Measurements from ENCODE around the gene ALDOC. TPM values are rescaled to one million over a fixed set of nuclear protein-coding genes. Genes with fewer than 3 reads are reported as not detected.
"Not testable (repeated sequence)": the region's sequence is repeated elsewhere in the genome, so short reads cannot be mapped to it uniquely, and the experiment has no call there.

The ALDOC gene
- total RNA-seq, 1 donor from 2014 or later, result 353 TPM

- DNase-seq (no peak), ATAC-seq (ENCODE audit: poor library complexity) (no peak)
- intact Hi-C loops (cut with DNase I), result no loop called here
Observed at GRCh38 chr17:28597606-28598383, 21.1 kb upstream of the ALDOC start.

DNA sequence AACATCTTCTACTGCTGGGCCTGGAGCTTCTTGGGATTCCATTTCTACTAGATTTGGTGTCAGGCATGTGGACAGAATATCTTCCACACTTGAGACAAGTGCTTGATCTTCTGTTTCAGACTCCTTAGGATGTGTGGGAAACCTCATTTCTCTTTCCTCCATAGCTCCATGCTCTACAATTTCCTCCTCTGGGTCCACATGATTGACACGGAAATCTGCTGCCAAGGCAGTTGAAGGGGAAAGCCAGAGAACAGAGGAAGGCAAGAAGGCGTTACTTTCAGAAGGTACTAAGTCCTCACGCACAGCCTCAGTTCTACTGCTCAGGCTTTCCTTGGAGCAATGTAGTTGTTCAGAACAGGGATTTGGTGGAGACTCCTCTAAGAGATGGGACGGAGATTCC is 15.6 kb upstream of the ALDOC start:
- intact Hi-C loops (cut with DNase I), result loop anchor here (5.0 kb wide), 1 partner anchor 40 kb away; the partner anchor contains the start of gene UNC119
- no peak for ATAC-seq (ENCODE audit: poor library complexity)
- DNase-seq, result no peak

DNA sequence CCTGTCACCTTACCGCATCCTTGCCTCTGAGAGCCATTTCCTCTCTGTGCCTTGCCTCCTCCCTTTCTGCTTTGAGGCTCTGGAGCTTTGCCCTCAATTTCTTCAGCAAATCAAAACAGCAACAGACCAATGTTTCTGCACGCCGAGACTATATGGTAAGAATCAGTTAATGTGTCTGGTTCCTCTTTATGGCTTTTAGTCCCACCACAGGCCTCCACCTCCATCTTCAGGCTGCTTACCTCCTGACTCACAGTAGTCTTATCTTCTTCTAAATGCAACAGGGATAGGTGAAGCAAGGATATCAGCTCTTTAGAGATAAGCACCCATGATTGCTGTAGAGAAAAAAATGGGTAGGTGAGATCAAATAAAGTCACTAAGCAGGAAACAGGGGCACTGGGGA is 9.2 kb upstream of the ALDOC start:
- ATAC-seq (ENCODE audit: poor library complexity) (no peak), DNase-seq (no peak)
- intact Hi-C loops (cut with DNase I), result no loop called here

GRCh38 chr17:28584434-28584833 is 7.7 kb upstream of the ALDOC start:
- intact Hi-C loops (cut with DNase I), result no loop called here
- DNase-seq (no peak), ATAC-seq (ENCODE audit: poor library complexity) (no peak)

DNA sequence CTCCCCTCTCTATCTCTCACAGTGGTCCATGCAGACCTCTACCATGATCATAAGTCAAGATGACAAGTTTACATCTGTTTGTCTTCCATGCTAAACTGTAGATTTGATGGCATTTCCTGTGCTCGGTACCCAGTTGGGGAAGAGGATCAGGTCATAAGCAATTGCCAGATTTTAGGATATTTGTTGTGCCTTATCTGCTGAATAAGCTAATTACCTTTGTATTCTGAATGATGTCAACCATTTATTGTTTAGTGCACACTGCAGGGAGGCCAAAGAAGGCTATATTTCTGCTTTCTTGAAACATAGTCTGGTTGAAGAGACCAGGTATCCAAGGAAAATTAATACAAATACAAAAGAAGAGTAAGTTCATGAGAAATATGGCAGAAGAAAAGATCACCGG is 5.8 kb upstream of the ALDOC start:
- intact Hi-C loops (cut with DNase I), result no loop called here
- DNase-seq (no peak), ATAC-seq (ENCODE audit: poor library complexity) (no peak)

GRCh38 chr17:28580959-28581358 is 4.3 kb upstream of the ALDOC start:
- no peak for DNase-seq
- intact Hi-C loops (cut with DNase I), result no loop called here
- ATAC-seq (ENCODE audit: poor library complexity), result no peak

DNA sequence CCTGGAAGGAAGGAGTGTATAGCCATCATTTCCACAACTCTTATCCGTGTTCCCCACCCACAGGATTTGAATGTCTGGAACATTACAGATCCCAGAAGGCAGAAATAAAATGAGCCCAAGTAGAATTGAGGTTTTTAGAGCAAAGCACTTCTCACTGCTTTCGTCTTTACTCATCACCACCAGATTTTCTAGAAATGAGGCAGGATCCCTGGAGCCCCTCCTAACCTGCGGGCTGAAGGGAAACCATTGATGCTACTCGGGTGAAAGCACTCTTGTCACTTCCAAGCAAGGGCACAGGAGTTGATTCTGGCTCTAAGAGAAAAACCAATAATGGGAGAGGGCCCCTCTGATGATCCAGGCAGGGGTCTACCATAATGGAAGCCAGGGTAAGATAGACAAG is 2.8 kb upstream of the ALDOC start:
- no peak for DNase-seq
- intact Hi-C loops (cut with DNase I), result no loop called here
- no peak for ATAC-seq (ENCODE audit: poor library complexity)

DNA sequence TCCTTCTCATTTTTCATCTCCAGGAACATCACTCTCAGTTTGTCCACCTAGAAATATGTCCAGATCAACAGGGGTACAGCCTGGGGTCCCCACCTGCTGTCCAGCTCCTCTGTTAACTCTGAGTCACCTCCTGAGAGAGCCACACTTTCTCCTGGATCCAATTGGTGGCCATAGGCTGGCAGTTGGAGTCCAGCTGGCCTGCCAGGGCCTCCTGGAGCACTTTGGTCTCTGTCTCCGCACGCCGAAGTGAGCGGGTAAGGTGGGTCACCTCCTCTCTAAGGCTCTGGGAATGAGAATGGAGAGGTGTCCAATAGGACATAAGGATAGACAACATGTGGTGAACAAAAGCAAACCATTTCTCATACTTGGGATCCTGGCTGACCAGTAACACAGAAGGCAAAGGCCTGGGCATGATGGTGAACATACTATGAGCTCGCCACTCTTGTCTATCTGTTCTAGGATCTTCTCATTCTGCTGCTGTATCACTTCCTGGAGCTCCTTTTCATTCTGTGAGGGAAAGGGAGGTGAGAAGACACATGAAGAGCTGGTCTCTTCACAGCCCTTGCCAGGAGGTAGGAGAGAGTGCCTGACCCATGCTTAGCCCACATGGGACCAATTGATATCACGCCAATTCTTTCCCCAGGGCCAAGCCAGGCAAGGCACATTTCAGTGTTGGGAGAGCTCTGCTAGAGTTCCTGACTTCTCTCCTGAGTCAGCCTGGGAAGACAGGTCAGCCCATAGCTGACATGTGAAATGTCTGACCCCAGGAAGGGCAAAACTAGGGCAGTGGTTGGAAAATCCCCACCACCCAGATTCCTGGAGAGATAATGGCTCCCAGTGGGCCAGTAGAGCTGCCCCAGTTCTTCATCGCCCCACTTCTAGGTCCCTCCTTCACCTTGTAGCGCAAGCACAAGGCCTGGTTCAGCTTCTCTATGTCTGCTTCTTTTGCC is 1.8 kb upstream of the ALDOC start:
- ATAC-seq (ENCODE audit: poor library complexity), result no peak
- no peak for DNase-seq
- intact Hi-C loops (cut with DNase I), result no loop called here

GRCh38 chr17:28577466-28577824 is 750 bp upstream of the ALDOC start:
- intact Hi-C loops (cut with DNase I), result no loop called here
- DNase-seq, result no peak
- ATAC-seq (ENCODE audit: poor library complexity), result no peak

DNA sequence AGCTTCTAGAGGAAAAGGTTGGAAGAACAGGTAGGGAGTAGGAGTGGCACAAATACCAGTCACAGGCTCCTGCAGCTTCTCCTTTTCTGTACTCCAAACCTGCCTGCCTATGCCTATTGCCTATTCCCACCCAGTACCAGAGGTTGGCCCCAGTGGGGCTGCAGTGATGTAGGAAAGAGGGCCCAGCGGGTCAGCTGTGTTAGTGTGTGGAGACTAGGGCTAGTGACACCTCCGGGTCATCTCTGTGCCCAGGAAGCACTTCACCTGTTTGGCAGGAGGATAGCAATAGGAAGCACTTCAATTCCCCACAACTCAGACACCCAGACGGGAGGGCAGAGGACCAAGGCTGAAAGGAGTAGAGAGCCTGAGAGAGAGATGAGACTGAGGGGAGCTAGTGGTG is 679 bp downstream of the ALDOC start:
- intact Hi-C loops (cut with DNase I); ATAC-seq (ENCODE audit: poor library complexity); DNase-seq: not testable (repeated sequence)

DNA sequence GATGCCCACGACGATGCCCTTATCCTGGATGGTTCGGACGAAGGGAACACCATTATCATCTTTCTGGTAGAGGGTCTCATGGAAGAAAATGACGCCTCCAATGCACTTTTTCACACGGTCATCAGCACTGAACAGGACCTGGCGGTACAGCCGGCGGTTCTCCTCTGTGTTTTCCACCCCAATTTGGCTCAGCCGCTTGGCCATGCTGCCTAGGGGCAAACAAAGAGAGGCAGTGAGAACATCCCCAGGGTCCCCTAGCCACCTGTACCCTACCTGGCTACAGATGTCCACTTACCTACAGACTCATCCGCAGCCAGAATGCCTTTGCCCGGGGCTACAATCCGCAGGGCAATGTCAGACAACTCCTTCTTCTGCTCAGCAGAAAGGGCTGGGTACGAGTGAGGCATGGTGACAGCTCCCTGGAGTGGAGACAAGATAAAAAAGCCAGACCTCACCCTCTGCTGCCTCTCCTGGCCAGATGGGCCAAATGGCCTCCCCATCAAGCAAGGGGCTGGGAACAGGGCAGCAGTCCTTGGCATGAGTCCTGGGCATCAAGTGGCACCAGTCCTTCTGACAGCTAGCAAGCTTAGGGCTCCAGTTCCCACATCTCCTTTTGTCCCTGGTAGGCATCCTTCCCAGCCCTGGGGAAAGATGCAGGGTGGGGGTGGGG is 1.4 kb downstream of the ALDOC start:
- intact Hi-C loops (cut with DNase I), result no loop called here
- ATAC-seq (ENCODE audit: poor library complexity) (peak; percentile 70), DNase-seq (peak; percentile 85)

DNA sequence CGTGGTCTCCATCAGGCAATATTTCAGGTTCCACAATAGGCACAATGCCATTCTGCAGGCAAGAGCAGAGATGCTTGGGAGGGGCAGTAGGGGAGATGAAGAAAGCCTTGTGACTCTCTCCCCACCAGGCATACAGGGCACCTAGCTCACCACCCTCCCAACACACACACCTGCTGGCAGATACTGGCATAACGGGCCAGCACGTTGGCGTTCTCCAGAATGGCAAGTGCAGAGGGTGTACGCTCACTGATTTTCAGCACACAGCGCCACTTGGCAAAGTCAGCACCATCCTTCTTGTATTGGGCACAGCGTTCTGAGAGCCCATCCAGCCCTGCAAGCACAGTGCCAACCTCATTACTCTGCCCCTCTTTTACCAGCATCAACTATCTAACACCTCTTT is 2.2 kb downstream of the ALDOC start:
- peak; percentile 4 for ATAC-seq (ENCODE audit: poor library complexity)
- intact Hi-C loops (cut with DNase I), result no loop called here
- peak; percentile 53 for DNase-seq

DNA sequence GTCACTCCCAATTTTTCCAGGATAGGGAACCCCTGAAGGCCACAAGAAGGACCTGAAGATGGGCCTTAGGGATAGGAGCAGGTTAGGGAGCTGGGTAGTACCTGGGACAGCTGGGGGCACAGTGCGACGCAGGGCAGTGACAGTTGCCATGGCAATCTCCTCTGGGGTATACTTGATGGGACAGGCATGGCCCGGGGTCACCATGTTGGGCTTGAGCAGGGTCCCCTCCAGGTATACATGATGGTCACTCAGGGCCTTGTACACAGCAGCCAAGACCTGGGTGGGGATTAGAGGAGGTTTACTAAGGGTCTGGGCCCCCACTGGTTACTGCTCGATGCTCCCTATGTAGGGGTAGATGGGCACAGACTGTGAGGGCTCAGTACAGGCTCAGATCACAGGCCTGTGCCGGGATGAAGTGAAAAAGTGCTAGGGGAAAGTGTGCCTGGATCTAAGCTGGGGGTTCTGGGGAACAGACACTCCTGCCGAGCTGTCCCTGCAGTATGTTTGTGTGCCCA is 2.7 kb downstream of the ALDOC start:
- intact Hi-C loops (cut with DNase I), result no loop called here
- DNase-seq (no peak), ATAC-seq (ENCODE audit: poor library complexity) (no peak)

DNA sequence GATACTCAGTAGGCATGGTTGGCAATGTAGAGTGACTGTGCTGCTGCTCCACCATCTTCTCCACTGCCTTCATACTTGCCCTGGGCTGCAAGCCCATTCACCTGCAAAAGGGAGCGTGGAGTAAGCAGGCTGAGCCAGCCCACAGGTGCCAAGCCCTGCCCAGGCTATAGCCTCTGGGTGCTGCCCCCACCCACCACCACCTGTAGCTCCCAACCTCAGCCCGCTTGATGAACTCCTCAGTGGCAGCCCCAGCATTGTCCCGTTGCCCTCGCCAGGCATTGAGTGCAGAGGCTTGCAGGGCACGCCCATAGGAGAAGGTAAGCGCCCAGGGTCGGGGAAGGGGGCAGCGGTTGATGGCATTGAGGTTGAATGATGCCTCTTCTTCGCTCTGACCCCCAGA is 3.2 kb downstream of the ALDOC start:
- ATAC-seq (ENCODE audit: poor library complexity), result no peak

DNA sequence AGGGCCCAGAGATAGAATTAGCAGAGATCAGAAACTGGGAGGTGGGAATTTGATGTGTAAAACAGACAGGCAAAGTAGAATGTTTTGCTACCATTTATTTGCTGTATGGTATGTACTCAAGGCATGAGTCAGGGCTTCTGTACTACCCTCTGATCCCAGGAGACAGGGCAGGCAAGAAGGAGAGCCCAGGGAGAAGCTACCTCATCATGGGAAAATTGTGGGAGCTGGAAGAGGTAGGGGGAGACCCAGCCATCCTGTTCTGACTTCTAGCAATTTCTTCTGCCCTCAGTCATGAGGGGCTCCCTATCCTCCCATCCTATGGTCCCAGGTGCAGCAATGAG is 3.7 kb downstream of the ALDOC start:
- ATAC-seq (ENCODE audit: poor library complexity) (no peak), DNase-seq (no peak)
- intact Hi-C loops (cut with DNase I), result no loop called here

More for the DNA sequence above, 3.2 kb downstream of the ALDOC start:
- intact Hi-C loops (cut with DNase I), result no loop called here
- no peak for DNase-seq

GRCh38 chr17:28572259-28573039 is 4.2 kb downstream of the ALDOC start:
- intact Hi-C loops (cut with DNase I), result no loop called here
- ATAC-seq (ENCODE audit: poor library complexity) (no peak), DNase-seq (peak; percentile 45)

- peak; percentile 97 for DNase-seq
Observed at GRCh38 chr17:28571361-28572122, 5.2 kb downstream of the ALDOC start, which contains the start of gene PIGS. Gene PIGS (minus strand): TSS chr17:28571524. CDS start chr17:28571496, 28 bp downstream.

More at GRCh38 chr17:28571361-28572122, 5.2 kb downstream of the ALDOC start, which contains the start of gene PIGS:
- ATAC-seq (ENCODE audit: poor library complexity), result peak; percentile 92
- intact Hi-C loops (cut with DNase I), result no loop called here

All from Right ventricle myocardium superior (tissue), 1 donor.